SKM-1 treated with dmso at 0.1 percent for 144 hours (cell line): Measurements from ENCODE around the gene NUDCD3.
"Not testable (repeated sequence)": the region's sequence is repeated elsewhere in the genome, so short reads cannot be mapped to it uniquely, and the experiment has no call there.

Source experiments
- DNase-seq: peaks from one replicate; lab custom pipeline; 2025; ENCODE audit not compliant: unreplicated experiment; lab: John Stamatoyannopoulos, UW

NUDCD3 gene

GRCh38 chr7:44449584-44449928 lies 40.9 kb downstream of the NUDCD3 start:
- peak; percentile 48 for DNase-seq

GRCh38 chr7:44448922-44449583 lies 41.4 kb downstream of the NUDCD3 start:
- no peak for DNase-seq

- no peak for DNase-seq
Observed at GRCh38 chr7:44447874-44448425, 42.5 kb downstream of the NUDCD3 start.

- DNase-seq: no peak
Observed at GRCh38 chr7:44445986-44446671, 44.3 kb downstream of the NUDCD3 start.

- DNase-seq: no peak
Observed at GRCh38 chr7:44441079-44441478, 49.4 kb downstream of the NUDCD3 start.

- no peak for DNase-seq
Observed at GRCh38 chr7:44440577-44441078, 49.8 kb downstream of the NUDCD3 start.

- DNase-seq: no peak
Observed at GRCh38 chr7:44439926-44440325, 50.5 kb downstream of the NUDCD3 start.

GRCh38 chr7:44438816-44439215 lies 51.6 kb downstream of the NUDCD3 start:
- DNase-seq: no peak

- DNase-seq: no peak
Observed at GRCh38 chr7:44434201-44434600, 56.3 kb downstream of the NUDCD3 start.

- no peak for DNase-seq
Observed at GRCh38 chr7:44433255-44434022, 57.0 kb downstream of the NUDCD3 start.

GRCh38 chr7:44432381-44432977 lies 58.0 kb downstream of the NUDCD3 start:
- DNase-seq: no peak

GRCh38 chr7:44431091-44431608 lies 59.3 kb downstream of the NUDCD3 start:
- DNase-seq: no peak

- no peak for DNase-seq
Observed at GRCh38 chr7:44430054-44430453, 60.4 kb downstream of the NUDCD3 start.

- DNase-seq: not testable (repeated sequence)
Observed at GRCh38 chr7:44424762-44425161, 65.7 kb downstream of the NUDCD3 start.

GRCh38 chr7:44416941-44417340 lies 73.5 kb downstream of the NUDCD3 start:
- no peak for DNase-seq

- no peak for DNase-seq
Observed at GRCh38 chr7:44415510-44415909, 74.9 kb downstream of the NUDCD3 start.

- DNase-seq: no peak
Observed at GRCh38 chr7:44415047-44415446, 75.4 kb downstream of the NUDCD3 start.

- DNase-seq: no peak
Observed at GRCh38 chr7:44411306-44411705, 79.2 kb downstream of the NUDCD3 start.

GRCh38 chr7:44408596-44408995 lies 81.9 kb downstream of the NUDCD3 start:
- no peak for DNase-seq

- DNase-seq: no peak
Observed at GRCh38 chr7:44403775-44404174, 86.7 kb downstream of the NUDCD3 start.

GRCh38 chr7:44403176-44403759 lies 87.2 kb downstream of the NUDCD3 start:
- no peak for DNase-seq
